ENCODE data around the gene NEDD1.

DNA sequence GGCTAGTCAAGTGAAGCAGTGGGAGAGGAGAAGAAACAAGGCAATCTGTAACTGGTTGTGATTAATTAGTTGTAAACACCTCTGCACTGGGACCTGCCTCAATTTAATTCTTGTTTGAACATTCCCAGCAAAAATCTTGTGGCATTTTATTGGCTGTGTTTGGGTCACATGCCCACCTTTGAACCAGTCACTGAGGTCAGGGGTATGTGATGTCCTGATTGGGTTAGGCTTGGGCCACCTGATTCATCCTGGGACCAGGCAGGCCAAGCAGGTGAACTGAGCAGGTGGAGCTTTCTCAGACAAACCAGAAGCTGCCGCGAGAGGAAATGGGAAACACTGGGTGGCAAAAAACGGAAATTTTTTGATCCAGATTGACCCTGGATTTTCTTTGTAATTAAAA is 72.5 kb downstream of the NEDD1 start:
- TF ChIP-seq, protein P1, sequence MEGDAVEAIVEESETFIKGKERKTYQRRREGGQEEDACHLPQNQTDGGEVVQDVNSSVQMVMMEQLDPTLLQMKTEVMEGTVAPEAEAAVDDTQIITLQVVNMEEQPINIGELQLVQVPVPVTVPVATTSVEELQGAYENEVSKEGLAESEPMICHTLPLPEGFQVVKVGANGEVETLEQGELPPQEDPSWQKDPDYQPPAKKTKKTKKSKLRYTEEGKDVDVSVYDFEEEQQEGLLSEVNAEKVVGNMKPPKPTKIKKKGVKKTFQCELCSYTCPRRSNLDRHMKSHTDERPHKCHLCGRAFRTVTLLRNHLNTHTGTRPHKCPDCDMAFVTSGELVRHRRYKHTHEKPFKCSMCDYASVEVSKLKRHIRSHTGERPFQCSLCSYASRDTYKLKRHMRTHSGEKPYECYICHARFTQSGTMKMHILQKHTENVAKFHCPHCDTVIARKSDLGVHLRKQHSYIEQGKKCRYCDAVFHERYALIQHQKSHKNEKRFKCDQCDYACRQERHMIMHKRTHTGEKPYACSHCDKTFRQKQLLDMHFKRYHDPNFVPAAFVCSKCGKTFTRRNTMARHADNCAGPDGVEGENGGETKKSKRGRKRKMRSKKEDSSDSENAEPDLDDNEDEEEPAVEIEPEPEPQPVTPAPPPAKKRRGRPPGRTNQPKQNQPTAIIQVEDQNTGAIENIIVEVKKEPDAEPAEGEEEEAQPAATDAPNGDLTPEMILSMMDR (IDR thresholded peaks at IDR 0.05; ENCODE audit: low read depth, low read length, missing input control), result no peak
- TF ChIP-seq SP1 (IDR thresholded peaks at IDR 0.05) (no peak), YY1 (IDR thresholded peaks at IDR 0.05) (no peak), RAD21 (IDR thresholded peaks at IDR 0.05) (no peak), RXRA (IDR thresholded peaks at IDR 0.05) (no peak), GABPA (IDR thresholded peaks at IDR 0.05 in 1 of 2, conservative IDR thresholded peaks at IDR 0.05 in 1 of 2) (no peak), MAX (IDR thresholded peaks at IDR 0.05) (no peak), TAF1 (conservative IDR thresholded peaks at IDR 0.05) (no peak), EGR1 (IDR thresholded peaks at IDR 0.05; ENCODE audit: low read depth in 2 of 2) (no peak), JUND (IDR thresholded peaks at IDR 0.05) (no peak)
- TF ChIP-seq, protein P2, sequence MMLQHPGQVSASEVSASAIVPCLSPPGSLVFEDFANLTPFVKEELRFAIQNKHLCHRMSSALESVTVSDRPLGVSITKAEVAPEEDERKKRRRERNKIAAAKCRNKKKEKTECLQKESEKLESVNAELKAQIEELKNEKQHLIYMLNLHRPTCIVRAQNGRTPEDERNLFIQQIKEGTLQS (IDR thresholded peaks at IDR 0.05), result no peak
- TF ChIP-seq, protein P3, sequence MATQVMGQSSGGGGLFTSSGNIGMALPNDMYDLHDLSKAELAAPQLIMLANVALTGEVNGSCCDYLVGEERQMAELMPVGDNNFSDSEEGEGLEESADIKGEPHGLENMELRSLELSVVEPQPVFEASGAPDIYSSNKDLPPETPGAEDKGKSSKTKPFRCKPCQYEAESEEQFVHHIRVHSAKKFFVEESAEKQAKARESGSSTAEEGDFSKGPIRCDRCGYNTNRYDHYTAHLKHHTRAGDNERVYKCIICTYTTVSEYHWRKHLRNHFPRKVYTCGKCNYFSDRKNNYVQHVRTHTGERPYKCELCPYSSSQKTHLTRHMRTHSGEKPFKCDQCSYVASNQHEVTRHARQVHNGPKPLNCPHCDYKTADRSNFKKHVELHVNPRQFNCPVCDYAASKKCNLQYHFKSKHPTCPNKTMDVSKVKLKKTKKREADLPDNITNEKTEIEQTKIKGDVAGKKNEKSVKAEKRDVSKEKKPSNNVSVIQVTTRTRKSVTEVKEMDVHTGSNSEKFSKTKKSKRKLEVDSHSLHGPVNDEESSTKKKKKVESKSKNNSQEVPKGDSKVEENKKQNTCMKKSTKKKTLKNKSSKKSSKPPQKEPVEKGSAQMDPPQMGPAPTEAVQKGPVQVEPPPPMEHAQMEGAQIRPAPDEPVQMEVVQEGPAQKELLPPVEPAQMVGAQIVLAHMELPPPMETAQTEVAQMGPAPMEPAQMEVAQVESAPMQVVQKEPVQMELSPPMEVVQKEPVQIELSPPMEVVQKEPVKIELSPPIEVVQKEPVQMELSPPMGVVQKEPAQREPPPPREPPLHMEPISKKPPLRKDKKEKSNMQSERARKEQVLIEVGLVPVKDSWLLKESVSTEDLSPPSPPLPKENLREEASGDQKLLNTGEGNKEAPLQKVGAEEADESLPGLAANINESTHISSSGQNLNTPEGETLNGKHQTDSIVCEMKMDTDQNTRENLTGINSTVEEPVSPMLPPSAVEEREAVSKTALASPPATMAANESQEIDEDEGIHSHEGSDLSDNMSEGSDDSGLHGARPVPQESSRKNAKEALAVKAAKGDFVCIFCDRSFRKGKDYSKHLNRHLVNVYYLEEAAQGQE (IDR thresholded peaks at IDR 0.05), result no peak
- TF ChIP-seq, protein P4, sequence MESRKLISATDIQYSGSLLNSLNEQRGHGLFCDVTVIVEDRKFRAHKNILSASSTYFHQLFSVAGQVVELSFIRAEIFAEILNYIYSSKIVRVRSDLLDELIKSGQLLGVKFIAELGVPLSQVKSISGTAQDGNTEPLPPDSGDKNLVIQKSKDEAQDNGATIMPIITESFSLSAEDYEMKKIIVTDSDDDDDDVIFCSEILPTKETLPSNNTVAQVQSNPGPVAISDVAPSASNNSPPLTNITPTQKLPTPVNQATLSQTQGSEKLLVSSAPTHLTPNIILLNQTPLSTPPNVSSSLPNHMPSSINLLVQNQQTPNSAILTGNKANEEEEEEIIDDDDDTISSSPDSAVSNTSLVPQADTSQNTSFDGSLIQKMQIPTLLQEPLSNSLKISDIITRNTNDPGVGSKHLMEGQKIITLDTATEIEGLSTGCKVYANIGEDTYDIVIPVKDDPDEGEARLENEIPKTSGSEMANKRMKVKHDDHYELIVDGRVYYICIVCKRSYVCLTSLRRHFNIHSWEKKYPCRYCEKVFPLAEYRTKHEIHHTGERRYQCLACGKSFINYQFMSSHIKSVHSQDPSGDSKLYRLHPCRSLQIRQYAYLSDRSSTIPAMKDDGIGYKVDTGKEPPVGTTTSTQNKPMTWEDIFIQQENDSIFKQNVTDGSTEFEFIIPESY (IDR thresholded peaks at IDR 0.05), result no peak
